Stimulated activated CD4-positive, alpha-beta T cell treated with anti-CD3 and anti-CD28 coated beads, Interleukin-4, amount 100 ng/mL, for 24 hours (primary cell): Measurements from ENCODE around the gene LRRC45.

ENCODE experiments used
- DNase-seq: peaks from one replicate; pipeline ENCODE4 v3.0.0-alpha.2; 2020

LRRC45 gene

GRCh38 chr17:82065638-82066303 is 42.7 kb downstream of the LRRC45 start, which contains the start of gene DUS1L:
Gene DUS1L, minus strand, starts transcription at chr17:82065804. Its CDS starts 745 bp downstream, at chr17:82065059.
- peak; percentile 72 for DNase-seq

DNA sequence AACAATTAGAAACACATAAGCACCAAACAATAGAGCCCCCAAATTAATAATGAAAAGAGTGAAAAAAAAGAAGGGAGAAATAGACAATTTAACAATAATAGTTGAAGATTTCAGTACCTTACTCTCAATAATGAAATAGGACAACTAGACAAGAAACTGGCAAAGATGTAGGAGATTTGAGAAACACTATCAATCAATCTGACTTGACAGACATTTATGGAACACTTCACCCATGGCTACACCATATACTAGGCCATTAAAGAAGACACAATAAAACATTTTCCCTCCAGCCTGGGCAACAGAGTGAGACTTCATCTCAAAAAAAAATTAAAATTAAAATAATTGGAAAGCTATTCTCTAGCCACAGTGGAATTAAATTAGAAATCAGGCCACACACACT is 47.5 kb downstream of the LRRC45 start:
- DNase-seq: no peak

DNA sequence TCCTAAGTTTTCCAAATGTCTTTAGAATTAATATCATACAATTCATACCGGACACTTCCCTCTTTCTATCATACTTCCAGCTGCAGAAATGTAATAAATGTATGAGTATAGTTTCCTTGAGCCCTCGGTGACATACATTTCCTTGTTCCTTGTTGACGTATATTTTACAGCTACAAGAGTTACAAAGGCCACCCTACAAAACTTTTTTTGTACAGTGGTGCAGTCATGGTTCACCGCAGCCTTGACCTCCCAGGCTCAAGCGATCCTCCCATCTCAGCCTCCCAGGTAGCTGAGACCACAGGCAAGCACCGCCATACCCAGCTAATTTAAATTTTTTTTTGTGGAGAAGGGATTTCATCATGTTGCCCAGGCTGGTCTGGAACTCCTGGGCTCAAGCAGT is 49.7 kb downstream of the LRRC45 start:
- DNase-seq: no peak

DNA sequence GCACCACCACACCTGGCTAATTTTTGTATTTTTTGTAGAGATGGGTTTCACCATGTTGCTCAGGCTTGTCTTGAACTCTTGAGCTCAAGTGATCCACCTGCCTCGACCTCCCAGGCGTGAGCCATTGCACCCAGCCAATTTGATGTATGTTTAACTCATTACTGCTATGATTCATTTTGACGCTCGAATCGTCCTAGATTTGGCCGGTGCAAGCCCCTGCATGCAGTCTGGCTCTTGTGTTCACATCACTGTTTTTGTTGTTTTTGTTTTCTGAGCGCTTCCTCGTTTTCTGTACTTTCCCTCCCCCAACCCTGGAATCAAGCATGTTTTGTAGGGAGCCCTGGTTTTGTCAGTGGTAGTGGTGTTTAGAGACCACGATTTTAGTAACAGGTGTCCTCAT is 50.3 kb downstream of the LRRC45 start:
- no peak for DNase-seq

- no peak for DNase-seq
Observed at GRCh38 chr17:82076018-82076784, 53.1 kb downstream of the LRRC45 start.

- DNase-seq: no peak
Observed at GRCh38 chr17:82076785-82077591, 53.9 kb downstream of the LRRC45 start.

- no peak for DNase-seq
Observed at GRCh38 chr17:82077617-82078358, 54.7 kb downstream of the LRRC45 start.

- no peak for DNase-seq
Observed at GRCh38 chr17:82078433-82078832, 55.3 kb downstream of the LRRC45 start.

- no peak for DNase-seq
Observed at GRCh38 chr17:82079001-82079677, 56.0 kb downstream of the LRRC45 start.

DNA sequence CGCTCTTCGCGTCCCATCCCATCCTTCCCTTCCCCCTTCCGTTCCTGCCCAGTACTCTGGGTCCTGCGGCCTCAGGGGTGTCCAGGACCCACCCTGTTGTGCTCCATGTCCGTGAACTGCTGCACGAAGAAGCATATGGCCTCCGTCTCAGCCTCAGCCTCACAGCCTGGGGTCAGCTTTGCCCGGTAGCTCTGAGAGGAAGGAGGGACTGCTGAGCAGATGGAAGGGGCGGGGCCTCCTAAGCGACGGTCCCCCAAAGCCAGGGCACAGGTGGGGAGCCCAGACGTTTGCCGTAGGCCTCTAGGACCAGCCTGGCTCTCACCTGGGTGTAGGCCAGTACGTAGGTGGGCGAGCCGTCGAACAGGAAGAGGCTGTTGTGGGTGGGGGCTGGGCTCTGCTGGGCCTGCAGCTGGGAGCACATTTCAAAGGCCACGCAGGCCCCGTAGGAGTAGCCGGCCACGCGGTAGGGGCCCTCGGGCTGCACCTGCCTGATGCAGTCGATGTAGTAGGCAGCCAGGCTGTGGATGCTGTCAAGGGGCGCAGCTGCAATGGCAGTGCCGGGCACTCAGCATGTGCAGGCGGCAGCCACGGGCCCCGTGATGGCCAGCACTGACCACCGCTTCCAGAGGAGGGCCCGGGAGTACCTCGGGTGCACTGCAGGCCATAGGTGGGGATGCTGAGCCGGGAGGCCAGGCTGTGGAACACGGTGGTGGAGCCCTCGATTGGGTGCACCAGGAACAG is 57.1 kb downstream of the LRRC45 start:
- no peak for DNase-seq
